ENCODE measurements around the gene RPS15.

Gene RPS15

DNA sequence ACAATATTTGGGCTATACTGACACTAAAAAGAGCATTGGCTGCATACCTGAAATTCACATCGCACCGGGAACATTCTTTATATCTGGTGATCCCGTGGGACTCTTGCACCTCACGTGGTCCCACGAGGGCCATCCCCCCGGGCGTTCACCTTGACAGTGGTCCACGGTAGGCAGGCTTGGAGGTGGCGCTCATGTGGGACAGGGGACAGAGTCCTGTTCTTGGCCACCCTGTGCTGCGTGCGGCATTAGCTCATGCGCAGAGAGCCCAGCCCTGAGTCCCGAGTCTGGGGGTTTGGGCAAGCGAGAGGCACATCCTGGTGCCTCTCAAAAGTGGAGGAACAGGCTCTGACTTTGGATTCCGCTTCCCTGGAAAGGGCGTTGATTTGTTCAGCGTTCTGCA lies 44.4 kb upstream of the RPS15 start:
- TF ChIP-seq, protein P1, sequence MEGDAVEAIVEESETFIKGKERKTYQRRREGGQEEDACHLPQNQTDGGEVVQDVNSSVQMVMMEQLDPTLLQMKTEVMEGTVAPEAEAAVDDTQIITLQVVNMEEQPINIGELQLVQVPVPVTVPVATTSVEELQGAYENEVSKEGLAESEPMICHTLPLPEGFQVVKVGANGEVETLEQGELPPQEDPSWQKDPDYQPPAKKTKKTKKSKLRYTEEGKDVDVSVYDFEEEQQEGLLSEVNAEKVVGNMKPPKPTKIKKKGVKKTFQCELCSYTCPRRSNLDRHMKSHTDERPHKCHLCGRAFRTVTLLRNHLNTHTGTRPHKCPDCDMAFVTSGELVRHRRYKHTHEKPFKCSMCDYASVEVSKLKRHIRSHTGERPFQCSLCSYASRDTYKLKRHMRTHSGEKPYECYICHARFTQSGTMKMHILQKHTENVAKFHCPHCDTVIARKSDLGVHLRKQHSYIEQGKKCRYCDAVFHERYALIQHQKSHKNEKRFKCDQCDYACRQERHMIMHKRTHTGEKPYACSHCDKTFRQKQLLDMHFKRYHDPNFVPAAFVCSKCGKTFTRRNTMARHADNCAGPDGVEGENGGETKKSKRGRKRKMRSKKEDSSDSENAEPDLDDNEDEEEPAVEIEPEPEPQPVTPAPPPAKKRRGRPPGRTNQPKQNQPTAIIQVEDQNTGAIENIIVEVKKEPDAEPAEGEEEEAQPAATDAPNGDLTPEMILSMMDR (IDR thresholded peaks at IDR 0.05; ENCODE audit: control insufficient read depth, extremely low read depth, insufficient read depth) = no peak

DNA sequence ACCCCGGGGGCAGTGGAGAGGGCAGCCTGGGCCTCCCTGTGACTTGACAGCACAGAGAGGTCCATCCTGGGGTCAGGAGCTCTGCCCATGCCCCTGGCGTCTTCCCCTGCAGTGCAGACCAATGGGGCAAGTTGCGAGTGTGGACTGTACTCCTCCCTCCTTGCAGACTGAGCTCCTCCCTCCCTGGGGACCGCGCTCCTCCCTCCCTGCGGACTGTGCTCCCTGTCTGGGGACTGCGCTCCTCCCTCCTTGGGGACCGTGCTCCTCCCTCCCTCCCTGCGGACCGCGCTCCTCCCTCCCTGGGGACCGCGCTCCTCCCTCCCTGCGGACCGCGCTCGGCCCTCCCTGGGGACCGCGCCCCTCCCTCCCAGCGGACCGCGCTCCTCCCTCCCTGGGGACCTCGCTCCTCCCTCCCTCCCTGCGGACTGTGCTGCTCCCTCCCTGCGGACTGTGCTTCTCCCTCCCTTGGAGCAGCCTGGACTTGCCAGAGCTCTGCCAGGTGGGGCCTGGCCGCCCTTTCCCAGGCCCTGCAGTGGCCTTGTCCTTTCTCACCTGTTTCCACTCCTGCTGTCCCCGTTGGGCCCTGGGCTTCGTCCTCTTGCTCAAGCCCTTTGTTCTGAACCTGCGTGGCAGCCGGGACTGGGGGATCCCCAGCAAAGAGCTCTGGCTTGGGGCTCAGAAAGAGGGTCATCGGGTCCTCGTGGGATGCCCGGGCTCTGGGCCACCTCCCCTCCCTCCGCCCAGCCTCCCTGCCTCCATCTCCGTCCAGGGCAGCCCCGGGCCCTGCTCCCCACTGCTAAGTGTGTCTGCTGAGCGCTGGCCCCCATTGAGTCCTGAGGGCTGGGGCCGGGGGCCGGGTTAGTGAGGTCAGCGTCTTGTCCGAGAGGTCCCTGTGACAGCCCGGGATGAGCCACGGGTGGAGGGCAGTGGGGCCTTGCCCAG lies 43.7 kb upstream of the RPS15 start:
- no peak for DNase-seq (ENCODE audit: low read depth)
- H3K4me3 ChIP-seq (ENCODE audit: low read depth, low read length) = peak overlapping the region; percentile 39

More for the DNA sequence above, 44.4 kb upstream of the RPS15 start:
- H3K4me3 ChIP-seq (ENCODE audit: low read depth, low read length) = no peak overlapping the region
- DNase-seq (ENCODE audit: low read depth) = no peak

DNA sequence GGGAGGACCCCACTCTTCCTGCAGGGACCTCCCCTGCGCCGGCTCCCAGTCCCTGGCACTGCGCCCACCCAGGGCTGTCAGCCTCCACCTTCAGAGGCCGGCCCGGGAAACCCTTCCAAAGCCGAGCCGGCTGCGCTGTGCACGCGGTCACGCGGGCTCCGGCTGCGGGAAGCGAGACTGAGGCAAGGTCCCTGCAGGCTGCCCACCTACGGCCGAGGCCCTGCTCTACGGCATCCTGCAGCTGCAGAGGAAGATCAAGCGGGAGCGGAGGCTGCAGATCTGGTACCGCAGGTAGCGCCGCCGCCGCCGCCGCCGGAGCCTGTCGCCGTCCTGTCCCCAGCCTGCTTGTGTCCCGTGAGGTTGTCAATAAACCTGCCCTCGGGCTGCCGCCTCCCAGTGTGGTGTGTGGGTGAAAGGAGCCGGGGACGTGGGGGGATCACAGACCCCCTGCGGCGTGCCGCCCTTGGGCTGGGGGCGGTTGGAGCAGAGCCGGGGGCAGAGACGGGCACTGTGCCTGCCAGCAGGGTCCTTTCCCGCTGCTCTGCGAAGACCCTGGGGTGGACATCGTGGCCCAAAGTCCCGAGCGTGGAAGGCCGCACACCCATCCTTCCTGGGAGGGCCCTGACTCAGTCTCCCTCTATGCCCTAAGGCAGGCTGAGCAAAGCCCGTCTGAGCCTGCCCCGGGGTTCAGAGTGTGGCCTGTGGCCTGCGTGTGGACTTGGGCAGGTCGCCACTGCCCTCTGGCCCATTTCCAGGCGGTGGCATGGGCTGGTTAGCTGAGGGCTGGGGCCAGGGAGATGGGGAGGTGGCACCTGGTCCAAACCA lies 42.8 kb upstream of the RPS15 start:
- TF ChIP-seq, protein P1 (IDR thresholded peaks at IDR 0.05; ENCODE audit: control insufficient read depth, extremely low read depth, insufficient read depth) = no peak
- no peak for DNase-seq (ENCODE audit: low read depth)
- peak overlapping the region; percentile 39 for H3K4me3 ChIP-seq (ENCODE audit: low read depth, low read length)

More for the DNA sequence above, 43.7 kb upstream of the RPS15 start:
- TF ChIP-seq, protein P1 (IDR thresholded peaks at IDR 0.05; ENCODE audit: control insufficient read depth, extremely low read depth, insufficient read depth) = no peak

DNA sequence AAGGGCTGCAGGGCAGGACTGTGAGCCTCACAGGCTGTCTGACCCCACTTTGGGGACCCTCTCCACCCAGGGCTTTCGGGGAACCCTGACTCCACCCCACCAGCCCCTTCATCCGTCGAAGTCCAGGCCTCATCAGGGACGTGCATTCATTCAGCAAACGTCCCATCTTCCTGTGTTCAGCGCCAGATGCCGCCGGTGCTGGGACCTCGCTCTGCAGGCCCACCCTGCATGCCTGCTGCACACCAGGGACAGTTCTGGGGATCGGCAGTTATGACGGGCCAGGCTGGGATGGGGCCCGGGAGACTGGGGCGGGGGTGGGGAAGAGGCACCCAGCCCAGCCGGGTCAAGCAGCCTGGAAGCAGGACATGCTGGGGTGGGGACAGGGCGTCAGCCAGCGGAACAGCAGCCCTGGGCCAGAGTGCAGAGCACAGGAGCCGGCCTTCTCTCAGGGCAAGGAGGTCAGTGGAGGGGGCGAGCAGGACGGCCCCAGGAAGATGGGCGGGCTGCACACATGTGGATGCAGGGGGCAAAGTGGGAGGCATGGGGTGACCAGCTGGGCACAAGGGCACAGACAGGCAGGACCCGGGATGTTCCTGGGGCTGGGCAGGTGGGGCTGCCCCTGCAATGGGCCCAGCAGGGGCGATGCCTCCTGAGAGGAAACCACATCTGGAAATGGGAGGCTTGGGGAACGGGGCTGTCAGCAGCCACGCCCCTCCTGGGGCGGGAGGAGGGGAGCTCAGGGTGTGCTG lies 42.0 kb upstream of the RPS15 start:
- no peak for DNase-seq (ENCODE audit: low read depth)
- TF ChIP-seq, protein P1 (IDR thresholded peaks at IDR 0.05; ENCODE audit: control insufficient read depth, extremely low read depth, insufficient read depth) = no peak
- H3K4me3 ChIP-seq (ENCODE audit: low read depth, low read length) = no peak overlapping the region

DNA sequence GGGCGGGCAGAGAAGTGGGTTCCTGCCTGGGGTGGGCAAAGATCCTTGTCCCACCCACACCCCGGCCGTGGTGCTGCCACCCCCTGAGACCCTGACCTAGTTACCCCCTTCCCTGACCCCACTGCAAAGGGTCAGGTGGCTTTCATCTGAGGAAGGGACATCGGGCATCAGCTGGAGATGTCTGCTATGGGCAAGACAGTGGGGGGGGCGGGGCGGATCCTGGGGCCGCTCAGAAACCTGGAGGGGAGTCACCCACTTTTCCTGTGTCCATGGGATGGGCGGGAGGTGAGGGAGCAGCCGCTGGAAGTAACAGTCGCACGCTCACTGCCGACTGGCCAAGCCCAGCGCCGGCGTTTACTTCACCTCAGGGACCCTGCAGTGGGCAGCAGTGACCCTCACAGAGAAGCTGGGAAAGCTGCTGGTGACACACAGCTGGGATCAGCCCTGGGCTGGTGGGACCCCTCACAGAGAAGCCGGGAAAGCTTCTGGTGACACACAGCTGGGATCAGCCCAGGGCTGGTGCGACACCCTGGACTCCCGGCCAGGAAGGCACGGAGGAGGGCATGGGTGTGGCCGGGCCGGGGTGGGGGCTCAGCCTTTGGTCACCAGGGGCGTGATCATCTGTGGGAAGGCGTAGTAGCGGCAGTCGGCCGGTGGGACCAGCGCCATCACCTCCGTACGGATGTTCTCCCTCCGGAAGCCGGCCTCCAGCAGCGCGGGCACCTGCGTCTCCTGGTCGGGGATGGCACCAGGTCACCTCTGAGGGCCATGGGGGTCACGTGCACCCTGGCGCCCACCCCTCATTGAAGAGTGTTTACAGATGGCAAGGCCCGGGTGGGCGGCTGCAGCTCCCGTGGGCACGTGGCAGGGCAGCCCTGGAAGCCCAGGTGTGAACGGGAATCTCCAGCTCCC lies 41.2 kb upstream of the RPS15 start:
- H3K4me3 ChIP-seq (ENCODE audit: low read depth, low read length) = no peak overlapping the region
- DNase-seq (ENCODE audit: low read depth) = no peak
- TF ChIP-seq, protein P1 (IDR thresholded peaks at IDR 0.05; ENCODE audit: control insufficient read depth, extremely low read depth, insufficient read depth) = no peak
